ENCODE measurements around the gene NTN4. TPM values are rescaled to one million over a fixed set of nuclear protein-coding genes. Genes with fewer than 3 reads are reported as not detected.

Gene NTN4
- total RNA-seq, 4 donors from 2014 or later, result 5.0 to 22.5 (median 12.4) TPM

- no peak for TF ChIP-seq CTCF (IDR thresholded peaks at IDR 0.05)
- TF ChIP-seq POLR2A (IDR thresholded peaks at IDR 0.05), result no peak
- Histone ChIP-seq H3K36me3 (peaks cover 0 to 15% (median 0%) of the 10 kb centered on the region in 3 donors), H3K4me3 (no peak overlapping the region), H3K27me3 (no peaks in the 10 kb centered on the region), H3K9me3 (peaks cover 0 to 12% (median 0%) of the 10 kb centered on the region in 3 donors), H3K27ac (no peak overlapping the region), H3K4me1 (peaks cover 0 to 11% (median 0%) of the 10 kb centered on the region in 3 donors)
- DNase-seq, result no peak
- WGBS, 2 donors, result 93 to 94% methylated on average over 6 of the region's 6 CpGs
- intact Hi-C loops (cut with DNase I), result no loop called here
Measured at GRCh38 chr12:95773320-95773719, 17.2 kb downstream of the NTN4 start.

GRCh38 chr12:95767703-95768102 lies 22.9 kb downstream of the NTN4 start:
- 72 to 75% methylated on average over 6 of the region's 6 CpGs for WGBS, 2 donors

GRCh38 chr12:95766356-95767019 lies 24.1 kb downstream of the NTN4 start:
- Histone ChIP-seq H3K27ac (no peak overlapping the region), H3K4me1 (peaks cover 0 to 39% (median 4%) of the 10 kb centered on the region in 3 donors), H3K4me3 (no peak overlapping the region), H3K36me3 (no peaks in the 10 kb centered on the region), H3K27me3 (no peaks in the 10 kb centered on the region), H3K9me3 (no peaks in the 10 kb centered on the region)
- no peak for DNase-seq
- intact Hi-C loops (cut with DNase I), result no loop called here
- 36 to 42% methylated on average over 7 of the region's 7 CpGs for WGBS, 2 donors
- no peak for TF ChIP-seq POLR2A (IDR thresholded peaks at IDR 0.05)
- TF ChIP-seq CTCF (IDR thresholded peaks at IDR 0.05), result no peak

More at GRCh38 chr12:95767703-95768102, 22.9 kb downstream of the NTN4 start:
- Histone ChIP-seq H3K9me3 (no peaks in the 10 kb centered on the region), H3K4me3 (no peak overlapping the region), H3K4me1 (peaks cover 0 to 39% (median 4%) of the 10 kb centered on the region in 3 donors), H3K27ac (no peak overlapping the region), H3K36me3 (no peaks in the 10 kb centered on the region), H3K27me3 (no peaks in the 10 kb centered on the region)
- DNase-seq, result no peak
- TF ChIP-seq CTCF (IDR thresholded peaks at IDR 0.05), result no peak
- TF ChIP-seq POLR2A (IDR thresholded peaks at IDR 0.05), result no peak
- intact Hi-C loops (cut with DNase I), result no loop called here

- WGBS, 2 donors, result 68 to 77% methylated on average over 1 of the region's 1 CpG
- Histone ChIP-seq H3K4me3 (no peak overlapping the region), H3K36me3 (no peaks in the 10 kb centered on the region), H3K4me1 (peaks cover 0 to 39% (median 4%) of the 10 kb centered on the region in 3 donors), H3K27me3 (no peaks in the 10 kb centered on the region), H3K9me3 (no peaks in the 10 kb centered on the region), H3K27ac (no peak overlapping the region)
- no peak for DNase-seq
- TF ChIP-seq POLR2A (IDR thresholded peaks at IDR 0.05) (no peak), CTCF (IDR thresholded peaks at IDR 0.05) (no peak)
- intact Hi-C loops (cut with DNase I), result no loop called here
Measured at GRCh38 chr12:95764848-95765247, 25.7 kb downstream of the NTN4 start.

- Histone ChIP-seq H3K27ac (no peak overlapping the region), H3K36me3 (no peaks in the 10 kb centered on the region), H3K4me1 (peaks cover 0 to 39% (median 4%) of the 10 kb centered on the region in 3 donors), H3K27me3 (no peaks in the 10 kb centered on the region), H3K9me3 (no peaks in the 10 kb centered on the region), H3K4me3 (no peak overlapping the region)
- TF ChIP-seq POLR2A (IDR thresholded peaks at IDR 0.05), result no peak
- TF ChIP-seq CTCF (IDR thresholded peaks at IDR 0.05), result no peak
- no peak for DNase-seq
- intact Hi-C loops (cut with DNase I), result no loop called here
Measured at GRCh38 chr12:95763809-95764253, 26.7 kb downstream of the NTN4 start.

Measured in esophagus squamous epithelium (tissue), 5 donors.